GM19468 (cell line): ENCODE measurements around the gene UMODL1.

ENCODE experiments used
- ATAC-seq: cut with Tn5 transposase; IDR thresholded peaks from one replicate; pipeline ENCODE4 v1.9.1; 2021; ENCODE audit warnings: mild to moderate bottlenecking, moderate library complexity, moderate number of reproducible peaks; ENCODE audit not compliant: unreplicated experiment; ENCODE audit errors: extremely low read depth

Gene UMODL1

GRCh38 chr21:42079008-42079938, 8.2 kb downstream of the UMODL1 start:
- ATAC-seq = no peak

- ATAC-seq = no peak
Measured at GRCh38 chr21:42079939-42080787, 9.0 kb downstream of the UMODL1 start.

- ATAC-seq = no peak
Measured at GRCh38 chr21:42080788-42081083, 9.6 kb downstream of the UMODL1 start.

GRCh38 chr21:42081138-42081537, 10.0 kb downstream of the UMODL1 start:
- ATAC-seq = no peak

GRCh38 chr21:42081931-42082381, 10.8 kb downstream of the UMODL1 start:
- ATAC-seq = no peak

- no peak for ATAC-seq
Measured at GRCh38 chr21:42082501-42083360, 11.6 kb downstream of the UMODL1 start.

- ATAC-seq = no peak
Measured at GRCh38 chr21:42083361-42083690, 12.2 kb downstream of the UMODL1 start.

- ATAC-seq = no peak
Measured at GRCh38 chr21:42084079-42084478, 13.0 kb downstream of the UMODL1 start.

- no peak for ATAC-seq
Measured at GRCh38 chr21:42085246-42086077, 14.3 kb downstream of the UMODL1 start.

- ATAC-seq = no peak
Measured at GRCh38 chr21:42086969-42087368, 15.9 kb downstream of the UMODL1 start.

- no peak for ATAC-seq
Measured at GRCh38 chr21:42088148-42088547, 17.0 kb downstream of the UMODL1 start.

GRCh38 chr21:42088658-42089057, 17.5 kb downstream of the UMODL1 start:
- ATAC-seq = no peak

GRCh38 chr21:42089093-42089631, 18.0 kb downstream of the UMODL1 start:
- no peak for ATAC-seq

GRCh38 chr21:42089665-42090310, 18.7 kb downstream of the UMODL1 start:
- ATAC-seq = no peak

GRCh38 chr21:42091899-42092508, 20.9 kb downstream of the UMODL1 start:
- ATAC-seq = no peak

GRCh38 chr21:42092771-42093170, 21.7 kb downstream of the UMODL1 start:
- no peak for ATAC-seq

GRCh38 chr21:42093186-42093585, 22.1 kb downstream of the UMODL1 start:
- ATAC-seq = no peak

GRCh38 chr21:42093991-42094421, 22.9 kb downstream of the UMODL1 start:
- ATAC-seq = no peak
